HepG2 (cell line): Measurements from ENCODE around the gene NOSIP. TPM values are rescaled to one million over a fixed set of nuclear protein-coding genes. Genes with fewer than 3 reads are reported as not detected.

Experiments
- AKAP8 ChIP-seq: sonication (generic); formaldehyde crosslinking; IDR thresholded peaks from 2 replicates; pipeline ENCODE4 v1.5.1; 2020; ENCODE audit warnings: mild to moderate bottlenecking, missing genetic modification reagents
- ELK4 ChIP-seq: sonication (generic); formaldehyde crosslinking; IDR thresholded peaks from 2 replicates; pipeline ENCODE4 v1.9.0; 2021; ENCODE audit warnings: missing genetic modification reagents, borderline replicate concordance
- FOXO1 ChIP-seq: sonication (generic); formaldehyde crosslinking; IDR thresholded peaks from 2 replicates; pipeline ENCODE4 v1.4.0; 2020; ENCODE audit warnings: missing genetic modification reagents
- HMGXB4 ChIP-seq, 2 experiments: sonication (generic) in 1 of 2; formaldehyde crosslinking in 1 of 2; IDR thresholded peaks; 2 replicates each; pipeline versions ENCODE4 v1.4.0 to v1.6.1; 2018 to 2020; ENCODE audit warnings: missing genetic modification reagents in 2 of 2, borderline replicate concordance in 1 of 2, low read depth in 1 of 2, mild to moderate bottlenecking in 1 of 2, missing biosample characterization in 1 of 2
- IKZF4 ChIP-seq: sonication (generic); formaldehyde crosslinking; IDR thresholded peaks from 2 replicates; pipeline ENCODE4 v1.5.1; 2020; ENCODE audit warnings: borderline replicate concordance, mild to moderate bottlenecking, low read depth, missing genetic modification reagents; ENCODE audit errors: not compliant biosample characterization
- KDM4B ChIP-seq: sonication (generic); formaldehyde crosslinking; IDR thresholded peaks from 2 replicates; pipeline ENCODE4 v1.4.0; 2020; ENCODE audit warnings: missing genetic modification reagents
- KLF11 ChIP-seq: IDR thresholded peaks from 2 replicates; pipeline ENCODE4 v1.6.1; 2016; ENCODE audit warnings: missing compliant biosample characterization
- MEIS2 ChIP-seq: sonication (generic); formaldehyde crosslinking; IDR thresholded peaks from 2 replicates; pipeline ENCODE4 v1.9.0; 2021; ENCODE audit warnings: mild to moderate bottlenecking, missing genetic modification reagents
- MXD3 ChIP-seq: IDR thresholded peaks from 2 replicates; pipeline ENCODE4 v1.6.1; 2016; ENCODE audit warnings: mild to moderate bottlenecking, missing biosample characterization, missing genetic modification reagents
- MYPOP ChIP-seq: sonication (generic); formaldehyde crosslinking; IDR thresholded peaks from 2 replicates; pipeline ENCODE4 v1.8.1; 2023; ENCODE audit warnings: mild to moderate bottlenecking, moderate library complexity, missing genetic modification reagents
- NFE2L2 ChIP-seq: fragments of 150-350 bp; IDR thresholded peaks from 2 replicates; pipeline ENCODE4 v1.6.1; 2014; ENCODE audit warnings: low read length
- NKX3-1 ChIP-seq: sonication (generic); formaldehyde crosslinking; IDR thresholded peaks from 2 replicates; pipeline ENCODE4 v1.5.0; 2020; ENCODE audit warnings: missing genetic modification reagents
- SIX4 ChIP-seq: sonication (generic); formaldehyde crosslinking; IDR thresholded peaks from 2 replicates; pipeline ENCODE4 v1.4.0; 2020; ENCODE audit warnings: missing genetic modification reagents
- SMARCE1 ChIP-seq: fragments of 450-650 bp; IDR thresholded peaks from 2 replicates; pipeline ENCODE4 v1.6.1; 2017; ENCODE audit warnings: borderline replicate concordance
- SRY ChIP-seq: sonication (generic); formaldehyde crosslinking; IDR thresholded peaks from 2 replicates; pipeline ENCODE4 v1.8.0; 2022; ENCODE audit warnings: mild to moderate bottlenecking, missing genetic modification reagents
- UBTF ChIP-seq: sonication (generic); formaldehyde crosslinking; IDR thresholded peaks from 2 replicates; pipeline ENCODE4 v1.4.0; 2020; ENCODE audit warnings: mild to moderate bottlenecking, missing genetic modification reagents
- XBP1 ChIP-seq: sonication (generic); formaldehyde crosslinking; IDR thresholded peaks from 2 replicates; pipeline ENCODE4 v1.5.0; 2020; ENCODE audit warnings: missing genetic modification reagents
- ZBTB7A ChIP-seq: sonication (generic); formaldehyde crosslinking; IDR thresholded peaks from 2 replicates; pipeline ENCODE4 v1.8.0; 2022; ENCODE audit warnings: mild to moderate bottlenecking, missing genetic modification reagents
- ZMAT3 ChIP-seq: sonication (generic); formaldehyde crosslinking; conservative IDR thresholded peaks from 2 replicates; pipeline ENCODE4 v1.7.0; 2021; ENCODE audit warnings: missing genetic modification reagents
- ZNF430 ChIP-seq: sonication (generic); formaldehyde crosslinking; IDR thresholded peaks from 2 replicates; pipeline ENCODE4 v1.9.0; 2021; ENCODE audit warnings: mild to moderate bottlenecking, missing genetic modification reagents
- ZNF614 ChIP-seq: IDR thresholded peaks from 2 replicates; pipeline ENCODE4 v1.6.1; 2018; ENCODE audit warnings: missing biosample characterization, missing genetic modification reagents, inconsistent platforms, borderline replicate concordance
- ZNF749 ChIP-seq: sonication (generic); formaldehyde crosslinking; IDR thresholded peaks from 2 replicates; pipeline ENCODE4 v1.8.0; 2022; ENCODE audit warnings: mild to moderate bottlenecking, missing genetic modification reagents, moderate library complexity, borderline replicate concordance
- ZSCAN9 ChIP-seq: IDR thresholded peaks from 2 replicates; pipeline ENCODE4 v1.6.1; 2016; ENCODE audit warnings: borderline replicate concordance
- ZZZ3 ChIP-seq: sonication (generic); formaldehyde crosslinking; IDR thresholded peaks from 2 replicates; pipeline ENCODE4 v1.4.0; 2020; ENCODE audit warnings: missing genetic modification reagents, mild to moderate bottlenecking, borderline replicate concordance
- polyA plus RNA-seq, 8 experiments: library from polyadenylated mRNA; depleted of rRNA in 3 of 8; stranded (reverse) in 7 of 8; unstranded in 1 of 8; fragments of >200 nt; fragmentation: Illumina TruSeq in 4 of 8; extraction: Trizol in 4 of 8; gene quantifications; 2 replicates each; pipeline versions ENCODE4 v1.2.1 to v1.2.3, GENCODE V29; 2011 to 2016; ENCODE audit warnings: low read depth in 4 of 8, missing spikeins in 1 of 8, mixed read lengths in 1 of 8; ENCODE audit not compliant: insufficient read depth in 1 of 8
- total RNA-seq, 5 experiments: library from RNA; depleted of rRNA; stranded (reverse); fragments of >200 nt; fragmentation: Illumina TruSeq; extraction: Trizol; gene quantifications; 2 replicates each; pipeline ENCODE4 v1.2.3, GENCODE V29; 2016; ENCODE audit warnings: low read depth in 1 of 5

Gene NOSIP
- total and polyA plus RNA-seq, 2 of the 13 experiments (the other 11 are each of a cell fraction or from before 2014, with no cell fraction given), result 54.3 to 78.0 TPM

GRCh38 chr19:49570997-49571676 lies 9.2 kb downstream of the NOSIP start (continued):
- TF ChIP-seq HMGXB4 (CRISPR knock-in tag; IDR thresholded peaks at IDR 0.05; ENCODE audit: borderline replicate concordance in 1 of 2, low read depth in 1 of 2), result peak in 1 of 2 experiments; percentile 45; a peak in 1 of 4 replicates
- TF ChIP-seq ZBTB7A (CRISPR knock-in tag), result no peak
- TF ChIP-seq KLF11 (CRISPR knock-in tag), result no peak
- TF ChIP-seq IKZF4, result no peak
- no peak for TF ChIP-seq ZZZ3
- TF ChIP-seq UBTF (CRISPR knock-in tag), result no peak
- no peak for TF ChIP-seq SRY (CRISPR knock-in tag)
- TF ChIP-seq KDM4B, result no peak
- TF ChIP-seq MYPOP (CRISPR knock-in tag), result no peak
- TF ChIP-seq MEIS2 (CRISPR knock-in tag), result no peak
- peak; percentile 50; the same call in 1 of the 2 replicates for TF ChIP-seq ZNF614
- TF ChIP-seq ELK4 (CRISPR knock-in tag), result no peak
- 0 out of 2 replicates have a peak, but pooled peaks have one; percentile 42 for TF ChIP-seq SIX4
- TF ChIP-seq AKAP8, result 0 out of 2 replicates have a peak, but pooled peaks have one; percentile 25
- no peak for TF ChIP-seq ZNF749 (CRISPR knock-in tag)
- no peak for TF ChIP-seq ZNF430 (CRISPR knock-in tag)
- no peak for TF ChIP-seq SMARCE1
- TF ChIP-seq NKX3-1, result no peak
- TF ChIP-seq ZMAT3 (CRISPR knock-in tag), result no peak
- TF ChIP-seq ZSCAN9 (CRISPR knock-in tag), result no peak
- no peak for TF ChIP-seq FOXO1 (CRISPR knock-in tag)
- TF ChIP-seq MXD3 (CRISPR knock-in tag), result no peak
- no peak for TF ChIP-seq NFE2L2
- TF ChIP-seq XBP1 (CRISPR knock-in tag), result no peak
